Breast epithelium (tissue), 4 donors: Measurements from ENCODE around the gene GPR107. TPM values are rescaled to one million over a fixed set of nuclear protein-coding genes. Genes with fewer than 3 reads are reported as not detected.

Experiments
- DNase-seq, 2 donors: peaks; one replicate each; pipeline ENCODE4 v3.0.0-alpha.2; 2019; ENCODE audit warnings: low spot score in 2 of 2
- H3K27ac ChIP-seq, 2 donors: fragments of 200-600 bp; sonication (generic) in 1 of 2; one replicate each; pipeline ENCODE4 v1.5.1; 2016 to 2019; ENCODE audit warnings: mild to moderate bottlenecking in 1 of 2
- H3K27me3 ChIP-seq, 2 donors: fragments of 200-600 bp; sonication (generic) in 1 of 2; one replicate each; pipeline versions ENCODE4 v1.5.1 to v1.6.0; 2017 to 2019; ENCODE audit warnings: control low read depth in 1 of 2, mild to moderate bottlenecking in 1 of 2
- H3K36me3 ChIP-seq: fragments of 200-600 bp; one replicate; pipeline ENCODE4 v1.5.1; 2019
- H3K4me1 ChIP-seq, 2 donors: fragments of 200-600 bp; sonication (generic); one replicate each; pipeline ENCODE4 v1.5.1; 2016 to 2019; ENCODE audit warnings: control low read depth in 1 of 2
- H3K4me3 ChIP-seq, 3 donors: fragments of 200-600 bp; sonication (generic); 1 replicate in 2 of 3; 2 replicates in 1 of 3; pipeline ENCODE4 v1.5.1; 2016 to 2019; ENCODE audit warnings: mild to moderate bottlenecking in 3 of 3, moderate library complexity in 2 of 3
- H3K9me3 ChIP-seq, 2 donors: fragments of 200-600 bp; sonication (generic) in 1 of 2; one replicate each; pipeline ENCODE4 v1.5.1; 2016 to 2019; ENCODE audit warnings: control low read depth in 1 of 2
- POLR2A ChIP-seq: fragments of 450-650 bp; IDR thresholded peaks from one replicate; pipeline ENCODE4 v1.6.1; 2016; ENCODE audit warnings: antibody characterized with exemption, mild to moderate bottlenecking, moderate library complexity
- POLR2AphosphoS5 ChIP-seq, 3 donors: sonication (generic); formaldehyde crosslinking; IDR thresholded peaks; one replicate each; pipeline ENCODE4 v1.6.1; 2017; ENCODE audit warnings: antibody characterized with exemption in 3 of 3
- intact Hi-C: fragments of 100-400 bp; cut with DNase I; formaldehyde crosslinking; loops from one replicate; pipeline ENCODE4 v1.15.1; 2023; ENCODE audit warnings: low total_unique reads
- total RNA-seq, 3 donors: library from RNA; depleted of rRNA; stranded (reverse); fragments of >200 nt; gene quantifications; one replicate each; pipeline ENCODE4 v1.1.0, GENCODE V29; 2016
- TF ChIP-seq, protein P1 (sequence below), 3 donors: fragments of 450-650 bp; IDR thresholded peaks; one replicate each; pipeline ENCODE4 v1.5.1; 2016 to 2017; ENCODE audit warnings: antibody characterized with exemption in 3 of 3, mild to moderate bottlenecking in 3 of 3, moderate library complexity in 3 of 3

The GPR107 gene
- total RNA-seq, 3 donors from 2014 or later: 22.5 to 26.9 (median 25.6) TPM

DNA sequence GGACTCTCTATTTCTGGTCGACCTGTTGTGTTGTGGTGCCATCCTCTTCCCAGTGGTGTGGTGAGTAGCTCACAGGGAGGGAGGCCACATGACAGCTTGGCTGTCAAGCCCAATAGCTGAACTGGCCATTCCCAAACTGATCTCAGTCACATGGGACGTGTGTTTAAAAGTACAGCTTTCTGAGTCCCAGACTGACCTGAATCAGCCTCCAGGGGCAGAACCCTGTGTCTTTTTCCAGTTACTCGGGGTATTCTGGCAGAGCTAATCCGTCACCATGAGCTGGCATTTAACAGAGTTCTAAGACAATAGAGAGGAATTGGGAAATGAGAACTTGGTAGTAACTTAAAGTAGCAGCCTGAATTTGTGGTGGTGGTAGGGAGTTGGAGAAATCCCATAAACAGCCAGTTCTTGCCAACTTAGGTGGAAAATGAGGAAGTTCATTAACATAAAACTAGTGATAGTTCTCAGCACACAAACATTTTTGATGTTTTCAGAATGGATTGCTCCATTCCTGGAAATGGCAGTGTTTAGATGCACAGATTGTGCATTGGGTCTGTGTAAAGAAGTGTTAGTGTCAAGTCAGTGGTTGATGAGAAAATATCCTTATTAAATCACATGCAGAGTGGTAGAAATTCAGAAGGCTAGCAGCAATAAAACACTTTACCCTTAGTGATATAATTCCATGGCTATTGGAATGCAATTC, 50.9 kb downstream of the GPR107 start:
- Histone ChIP-seq H3K27ac (no peak overlapping the region), H3K9me3 (no peaks in the 10 kb centered on the region), H3K27me3 (no peaks in the 10 kb centered on the region), H3K36me3 (no peaks in the 10 kb centered on the region), H3K4me1 (no peaks in the 10 kb centered on the region), H3K4me3 (no peak overlapping the region)
- intact Hi-C loops: loop anchor here (5.0 kb wide), 1 partner anchor 133 kb away; no protein-coding TSS in a partner anchor
- no peak for TF ChIP-seq POLR2AphosphoS5 (IDR thresholded peaks at IDR 0.05)
- TF ChIP-seq, protein P1, sequence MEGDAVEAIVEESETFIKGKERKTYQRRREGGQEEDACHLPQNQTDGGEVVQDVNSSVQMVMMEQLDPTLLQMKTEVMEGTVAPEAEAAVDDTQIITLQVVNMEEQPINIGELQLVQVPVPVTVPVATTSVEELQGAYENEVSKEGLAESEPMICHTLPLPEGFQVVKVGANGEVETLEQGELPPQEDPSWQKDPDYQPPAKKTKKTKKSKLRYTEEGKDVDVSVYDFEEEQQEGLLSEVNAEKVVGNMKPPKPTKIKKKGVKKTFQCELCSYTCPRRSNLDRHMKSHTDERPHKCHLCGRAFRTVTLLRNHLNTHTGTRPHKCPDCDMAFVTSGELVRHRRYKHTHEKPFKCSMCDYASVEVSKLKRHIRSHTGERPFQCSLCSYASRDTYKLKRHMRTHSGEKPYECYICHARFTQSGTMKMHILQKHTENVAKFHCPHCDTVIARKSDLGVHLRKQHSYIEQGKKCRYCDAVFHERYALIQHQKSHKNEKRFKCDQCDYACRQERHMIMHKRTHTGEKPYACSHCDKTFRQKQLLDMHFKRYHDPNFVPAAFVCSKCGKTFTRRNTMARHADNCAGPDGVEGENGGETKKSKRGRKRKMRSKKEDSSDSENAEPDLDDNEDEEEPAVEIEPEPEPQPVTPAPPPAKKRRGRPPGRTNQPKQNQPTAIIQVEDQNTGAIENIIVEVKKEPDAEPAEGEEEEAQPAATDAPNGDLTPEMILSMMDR (IDR thresholded peaks at IDR 0.05): no peak
- no peak for TF ChIP-seq POLR2A
- DNase-seq: peak in 1 of 2 donors; percentile 17

DNA sequence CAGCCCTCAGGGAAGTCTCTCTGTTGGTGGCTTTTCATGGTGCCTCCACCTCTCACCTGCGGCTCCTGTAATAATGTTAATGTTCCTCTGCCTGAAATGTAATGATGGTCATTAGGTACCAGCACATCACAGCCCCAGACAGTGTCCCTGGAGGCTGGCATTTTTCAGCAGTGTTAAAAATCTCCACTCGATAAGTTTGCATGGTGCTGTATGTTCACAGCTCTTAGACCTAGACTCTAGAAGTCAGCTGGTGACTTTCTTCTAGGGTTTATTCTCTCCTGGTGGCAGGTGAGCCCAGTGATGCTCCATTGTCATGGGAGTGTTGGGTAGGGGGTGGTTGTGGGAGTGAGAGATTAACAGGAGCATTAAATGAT, 53.1 kb downstream of the GPR107 start:
- Histone ChIP-seq H3K27me3 (no peaks in the 10 kb centered on the region), H3K4me3 (no peak overlapping the region), H3K36me3 (no peaks in the 10 kb centered on the region), H3K27ac (no peak overlapping the region), H3K9me3 (no peaks in the 10 kb centered on the region), H3K4me1 (no peaks in the 10 kb centered on the region)
- no peak for DNase-seq
- intact Hi-C loops: loop anchor here (5.0 kb wide), 1 partner anchor 130 kb away; no protein-coding TSS in a partner anchor
- TF ChIP-seq POLR2A: no peak
- TF ChIP-seq, protein P1 (IDR thresholded peaks at IDR 0.05): no peak
- TF ChIP-seq POLR2AphosphoS5 (IDR thresholded peaks at IDR 0.05): no peak

DNA sequence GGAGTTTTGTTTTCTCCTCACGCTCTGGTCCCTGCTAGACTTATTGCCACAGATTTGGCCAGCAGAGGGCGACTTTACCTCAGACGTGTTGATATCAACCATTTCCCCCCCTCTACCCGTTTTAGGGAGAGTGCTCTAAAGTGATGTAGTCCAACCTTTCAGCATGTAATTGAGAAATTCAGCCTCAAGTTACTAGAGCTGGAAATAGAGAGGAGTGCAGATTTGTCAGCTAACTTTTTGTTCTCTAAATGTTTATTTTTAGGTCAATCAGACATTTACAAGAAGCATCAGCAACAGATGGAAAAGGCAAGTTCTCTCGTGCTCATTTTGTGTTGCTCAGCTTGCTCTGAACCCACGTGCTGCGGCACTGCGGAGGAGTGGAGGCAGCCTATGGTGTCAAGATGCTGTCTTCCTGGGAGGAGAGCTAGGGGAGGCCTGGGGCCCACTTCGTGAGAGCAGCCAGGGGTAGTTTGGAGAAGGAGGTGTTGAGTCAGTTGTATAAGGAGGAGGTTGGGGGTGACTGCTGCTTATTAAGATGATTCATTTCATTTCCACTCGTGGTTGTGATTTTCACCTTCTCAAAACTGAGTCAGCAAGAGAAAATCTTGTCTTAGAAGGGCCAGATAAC, 53.6 kb downstream of the GPR107 start:
- intact Hi-C loops: loop anchor here (5.0 kb wide), 1 partner anchor 130 kb away; no protein-coding TSS in a partner anchor
- no peak overlapping the region for H3K4me3 ChIP-seq
- peak overlapping the region in 1 of 2 donors; percentile 64 for H3K27ac ChIP-seq
- DNase-seq: peak; percentile 67 to 79
- no peaks in the 10 kb centered on the region for H3K4me1 ChIP-seq
- no peaks in the 10 kb centered on the region for H3K36me3 ChIP-seq
- H3K9me3 ChIP-seq: no peaks in the 10 kb centered on the region
- no peaks in the 10 kb centered on the region for H3K27me3 ChIP-seq
- no peak for TF ChIP-seq POLR2AphosphoS5 (IDR thresholded peaks at IDR 0.05)
- TF ChIP-seq, protein P1 (IDR thresholded peaks at IDR 0.05): peak; percentile 76 to 78 (median 77)

DNA sequence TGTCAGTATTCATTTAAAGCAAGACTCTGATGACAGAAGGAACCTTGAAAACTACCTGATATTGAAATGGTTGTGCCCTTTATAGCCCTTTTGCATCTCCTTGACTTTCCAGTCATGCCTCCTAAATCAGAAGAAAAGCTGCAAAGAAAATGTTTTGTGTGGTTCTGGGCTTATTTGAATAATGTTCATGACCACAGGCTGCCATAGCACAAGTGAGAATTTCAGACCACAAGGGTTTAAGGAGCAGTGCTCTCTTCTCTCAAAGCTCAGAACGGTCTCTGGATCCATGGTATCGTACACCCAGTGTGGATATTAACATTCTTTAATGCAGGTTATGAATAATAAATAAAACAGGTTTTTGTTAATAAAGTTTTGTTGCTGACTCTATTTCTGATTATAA, 54.2 kb downstream of the GPR107 start:
- Histone ChIP-seq H3K4me1 (no peaks in the 10 kb centered on the region), H3K9me3 (no peaks in the 10 kb centered on the region), H3K4me3 (no peak overlapping the region), H3K36me3 (no peaks in the 10 kb centered on the region), H3K27me3 (no peaks in the 10 kb centered on the region), H3K27ac (no peak overlapping the region)
- intact Hi-C loops: loop anchor here (5.0 kb wide), 1 partner anchor 129 kb away; no protein-coding TSS in a partner anchor
- DNase-seq: no peak
- no peak for TF ChIP-seq POLR2AphosphoS5 (IDR thresholded peaks at IDR 0.05)
- TF ChIP-seq, protein P1 (IDR thresholded peaks at IDR 0.05): no peak
- TF ChIP-seq POLR2A: no peak

DNA sequence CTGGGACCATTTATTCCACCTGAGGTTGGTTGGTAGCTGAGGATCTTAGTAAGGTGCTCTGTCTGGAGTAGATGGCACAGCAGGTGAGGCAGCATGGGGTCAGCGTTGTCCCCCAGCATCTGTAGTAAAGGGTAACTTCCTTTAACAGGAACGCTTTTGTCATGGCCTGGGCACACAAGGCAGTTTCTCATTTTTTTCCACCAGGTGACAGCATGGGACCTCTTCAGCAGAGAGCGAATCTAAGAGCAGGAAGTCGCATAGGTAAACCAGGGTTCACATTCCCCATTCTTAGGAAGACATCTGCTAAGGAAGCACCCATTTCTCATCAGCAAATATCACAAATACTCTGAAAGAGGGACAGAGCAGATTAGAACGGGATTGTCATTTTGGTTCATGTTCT, 56.5 kb downstream of the GPR107 start:
- Histone ChIP-seq H3K4me1 (no peaks in the 10 kb centered on the region), H3K36me3 (no peaks in the 10 kb centered on the region), H3K9me3 (no peaks in the 10 kb centered on the region), H3K27me3 (no peaks in the 10 kb centered on the region), H3K27ac (no peak overlapping the region), H3K4me3 (no peak overlapping the region)
- intact Hi-C loops: no loop called here
- DNase-seq: no peak
- TF ChIP-seq POLR2A (no peak), POLR2AphosphoS5 (IDR thresholded peaks at IDR 0.05) (no peak)
- TF ChIP-seq, protein P1 (IDR thresholded peaks at IDR 0.05): no peak
